HepG2 (cell line): Measurements from ENCODE around the gene SHTN1. TPM values are rescaled to one million over a fixed set of nuclear protein-coding genes. Genes with fewer than 3 reads are reported as not detected.

Experiments
- ARNT2 ChIP-seq: sonication (generic); formaldehyde crosslinking; IDR thresholded peaks from 2 replicates; pipeline ENCODE4 v1.8.0; 2022; ENCODE audit warnings: mild to moderate bottlenecking, low read depth, missing genetic modification reagents, moderate library complexity
- FOXA3 ChIP-seq: IDR thresholded peaks from 2 replicates; pipeline ENCODE4 v1.6.1; 2016; ENCODE audit warnings: missing genetic modification reagents, missing compliant biosample characterization
- HNRNPL ChIP-seq: fragments of 200-400 bp; formaldehyde crosslinking; IDR thresholded peaks from 2 replicates; pipeline ENCODE4 v1.6.1; 2017; ENCODE audit warnings: mild to moderate bottlenecking, low read depth, low read length
- KLF9 ChIP-seq: IDR thresholded peaks from 2 replicates; pipeline ENCODE4 v1.6.1; 2016; ENCODE audit warnings: low read depth
- LBX2 ChIP-seq: sonication (generic); formaldehyde crosslinking; IDR thresholded peaks from 2 replicates; pipeline ENCODE4 v1.5.0; 2020; ENCODE audit warnings: missing genetic modification reagents, mild to moderate bottlenecking, borderline replicate concordance
- MIER3 ChIP-seq: IDR thresholded peaks from 2 replicates; pipeline ENCODE4 v1.6.1; 2016; ENCODE audit warnings: missing compliant biosample characterization, borderline replicate concordance
- MLLT10 ChIP-seq: sonication (generic); formaldehyde crosslinking; IDR thresholded peaks from 2 replicates; pipeline ENCODE4 v1.4.0; 2020; ENCODE audit warnings: missing genetic modification reagents
- NPAS2 ChIP-seq: sonication (generic); formaldehyde crosslinking; IDR thresholded peaks from 2 replicates; pipeline ENCODE4 v1.8.0; 2022; ENCODE audit warnings: mild to moderate bottlenecking, missing genetic modification reagents, borderline replicate concordance
- PAX8 ChIP-seq: sonication (generic); formaldehyde crosslinking; IDR thresholded peaks from 2 replicates; pipeline ENCODE4 v1.8.0; 2022; ENCODE audit warnings: mild to moderate bottlenecking, missing genetic modification reagents, borderline replicate concordance
- RBFOX2 ChIP-seq: fragments of 200-400 bp; formaldehyde crosslinking; IDR thresholded peaks from 2 replicates; pipeline ENCODE4 v1.6.1; 2017; ENCODE audit warnings: low read depth, mild to moderate bottlenecking, low read length
- ZBTB25 ChIP-seq: IDR thresholded peaks from 2 replicates; pipeline ENCODE4 v1.6.1; 2018; ENCODE audit warnings: missing genetic modification reagents
- ZBTB49 ChIP-seq: sonication (generic); formaldehyde crosslinking; IDR thresholded peaks from 2 replicates; pipeline ENCODE4 v1.4.0; 2020; ENCODE audit warnings: missing genetic modification reagents, borderline replicate concordance
- ZFP90 ChIP-seq: sonication (generic); formaldehyde crosslinking; IDR thresholded peaks from 2 replicates; pipeline ENCODE4 v1.8.0; 2022; ENCODE audit warnings: missing genetic modification reagents, mild to moderate bottlenecking, inconsistent platforms, borderline replicate concordance
- ZNF10 ChIP-seq: sonication (generic); formaldehyde crosslinking; IDR thresholded peaks from 2 replicates; pipeline ENCODE4 v1.4.0; 2020; ENCODE audit warnings: mild to moderate bottlenecking, low read depth, missing genetic modification reagents, borderline replicate concordance
- ZNF629 ChIP-seq: sonication (generic); formaldehyde crosslinking; conservative IDR thresholded peaks from 2 replicates; pipeline ENCODE4 v1.5.0; 2020; ENCODE audit warnings: missing genetic modification reagents
- ZNF782 ChIP-seq: sonication (generic); formaldehyde crosslinking; IDR thresholded peaks from 2 replicates; pipeline ENCODE4 v1.4.0; 2020; ENCODE audit warnings: missing genetic modification reagents, mild to moderate bottlenecking, borderline replicate concordance
- ZNF891 ChIP-seq: sonication (generic); formaldehyde crosslinking; IDR thresholded peaks from 2 replicates; pipeline ENCODE4 v1.5.0; 2020; ENCODE audit warnings: mild to moderate bottlenecking, missing genetic modification reagents
- polyA plus RNA-seq, 8 experiments: library from polyadenylated mRNA; depleted of rRNA in 3 of 8; stranded (reverse) in 7 of 8; unstranded in 1 of 8; fragments of >200 nt; fragmentation: Illumina TruSeq in 4 of 8; extraction: Trizol in 4 of 8; gene quantifications; 2 replicates each; pipeline versions ENCODE4 v1.2.1 to v1.2.3, GENCODE V29; 2011 to 2016; ENCODE audit warnings: low read depth in 4 of 8, missing spikeins in 1 of 8, mixed read lengths in 1 of 8; ENCODE audit not compliant: insufficient read depth in 1 of 8
- total RNA-seq, 5 experiments: library from RNA; depleted of rRNA; stranded (reverse); fragments of >200 nt; fragmentation: Illumina TruSeq; extraction: Trizol; gene quantifications; 2 replicates each; pipeline ENCODE4 v1.2.3, GENCODE V29; 2016; ENCODE audit warnings: low read depth in 1 of 5
- TF ChIP-seq, protein P1 (sequence below): sonication (generic); formaldehyde crosslinking; IDR thresholded peaks from 2 replicates; pipeline ENCODE4 v1.5.0; 2020; ENCODE audit warnings: mild to moderate bottlenecking, missing genetic modification reagents
- TF ChIP-seq, protein P2 (sequence below): sonication (generic); formaldehyde crosslinking; IDR thresholded peaks from 2 replicates; pipeline ENCODE4 v1.4.0; 2020; ENCODE audit warnings: missing genetic modification reagents
- TF ChIP-seq, protein P3 (sequence below): IDR thresholded peaks from 2 replicates; pipeline ENCODE4 v1.6.1; 2012; ENCODE audit warnings: low read depth, low read length, improper control_type of control experiment

The SHTN1 gene
- total and polyA plus RNA-seq, 2 of the 13 experiments (the other 11 are each of a cell fraction or from before 2014, with no cell fraction given): 11.3 to 15.6 TPM

- TF ChIP-seq, protein P1, sequence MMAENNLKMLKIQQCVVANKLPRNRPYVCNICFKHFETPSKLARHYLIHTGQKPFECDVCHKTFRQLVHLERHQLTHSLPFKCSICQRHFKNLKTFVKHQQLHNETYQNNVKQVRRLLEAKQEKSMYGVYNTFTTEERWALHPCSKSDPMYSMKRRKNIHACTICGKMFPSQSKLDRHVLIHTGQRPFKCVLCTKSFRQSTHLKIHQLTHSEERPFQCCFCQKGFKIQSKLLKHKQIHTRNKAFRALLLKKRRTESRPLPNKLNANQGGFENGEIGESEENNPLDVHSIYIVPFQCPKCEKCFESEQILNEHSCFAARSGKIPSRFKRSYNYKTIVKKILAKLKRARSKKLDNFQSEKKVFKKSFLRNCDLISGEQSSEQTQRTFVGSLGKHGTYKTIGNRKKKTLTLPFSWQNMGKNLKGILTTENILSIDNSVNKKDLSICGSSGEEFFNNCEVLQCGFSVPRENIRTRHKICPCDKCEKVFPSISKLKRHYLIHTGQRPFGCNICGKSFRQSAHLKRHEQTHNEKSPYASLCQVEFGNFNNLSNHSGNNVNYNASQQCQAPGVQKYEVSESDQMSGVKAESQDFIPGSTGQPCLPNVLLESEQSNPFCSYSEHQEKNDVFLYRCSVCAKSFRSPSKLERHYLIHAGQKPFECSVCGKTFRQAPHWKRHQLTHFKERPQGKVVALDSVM: 0 out of 2 replicates have a peak, but pooled peaks have one; percentile 13
- TF ChIP-seq NPAS2 (no peak), PAX8 (CRISPR knock-in tag) (peak; percentile 64; the same call in 1 of the 2 replicates), KLF9 (CRISPR knock-in tag) (no peak), LBX2 (peak; percentile 65; the same call in 1 of the 2 replicates), ZNF891 (CRISPR knock-in tag) (no peak), ZBTB49 (CRISPR knock-in tag) (no peak), ZFP90 (CRISPR knock-in tag) (no peak), RBFOX2 (peak; percentile 83), ZNF10 (CRISPR knock-in tag) (no peak), MIER3 (CRISPR knock-in tag) (no peak), HNRNPL (peak; percentile 44; the same call in 1 of the 2 replicates), FOXA3 (CRISPR knock-in tag) (no peak), ARNT2 (CRISPR knock-in tag) (peak; percentile 80; the same call in 1 of the 2 replicates), ZNF782 (CRISPR knock-in tag) (peak; percentile 47; the same call in 1 of the 2 replicates), ZBTB25 (no peak), MLLT10 (no peak), ZNF629 (no peak)
- TF ChIP-seq, protein P2, sequence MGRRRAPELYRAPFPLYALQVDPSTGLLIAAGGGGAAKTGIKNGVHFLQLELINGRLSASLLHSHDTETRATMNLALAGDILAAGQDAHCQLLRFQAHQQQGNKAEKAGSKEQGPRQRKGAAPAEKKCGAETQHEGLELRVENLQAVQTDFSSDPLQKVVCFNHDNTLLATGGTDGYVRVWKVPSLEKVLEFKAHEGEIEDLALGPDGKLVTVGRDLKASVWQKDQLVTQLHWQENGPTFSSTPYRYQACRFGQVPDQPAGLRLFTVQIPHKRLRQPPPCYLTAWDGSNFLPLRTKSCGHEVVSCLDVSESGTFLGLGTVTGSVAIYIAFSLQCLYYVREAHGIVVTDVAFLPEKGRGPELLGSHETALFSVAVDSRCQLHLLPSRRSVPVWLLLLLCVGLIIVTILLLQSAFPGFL (CRISPR knock-in tag): 0 out of 2 replicates have a peak, but pooled peaks have one; percentile 57
- TF ChIP-seq, protein P3, sequence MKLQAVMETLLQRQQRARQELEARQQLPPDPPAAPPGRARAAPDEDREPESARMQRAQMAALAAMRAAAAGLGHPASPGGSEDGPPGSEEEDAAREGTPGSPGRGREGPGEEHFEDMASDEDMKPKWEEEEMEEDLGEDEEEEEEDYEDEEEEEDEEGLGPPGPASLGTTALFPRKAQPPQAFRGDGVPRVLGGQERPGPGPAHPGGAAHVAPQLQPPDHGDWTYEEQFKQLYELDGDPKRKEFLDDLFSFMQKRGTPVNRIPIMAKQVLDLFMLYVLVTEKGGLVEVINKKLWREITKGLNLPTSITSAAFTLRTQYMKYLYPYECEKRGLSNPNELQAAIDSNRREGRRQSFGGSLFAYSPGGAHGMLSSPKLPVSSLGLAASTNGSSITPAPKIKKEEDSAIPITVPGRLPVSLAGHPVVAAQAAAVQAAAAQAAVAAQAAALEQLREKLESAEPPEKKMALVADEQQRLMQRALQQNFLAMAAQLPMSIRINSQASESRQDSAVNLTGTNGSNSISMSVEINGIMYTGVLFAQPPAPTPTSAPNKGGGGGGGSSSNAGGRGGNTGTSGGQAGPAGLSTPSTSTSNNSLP: no peak
Observed at GRCh38 chr10:117004227-117005025, 561 bp downstream of the SHTN1 start (continued).
